Measurements from ENCODE around the gene ATP8B4.

GRCh38 chr15:49927189-49927861 is 191.7 kb downstream of the ATP8B4 start:
- TF ChIP-seq POLR2A (IDR thresholded peaks at IDR 0.05; ENCODE audit: low read length), result no peak
- TF ChIP-seq GATA1 (IDR thresholded peaks at IDR 0.05; ENCODE audit: low read depth, low read length), result no peak

Data from erythroblast (primary cell).